ENCODE measurements around the gene ADAMTS16. TPM values are rescaled to one million over a fixed set of nuclear protein-coding genes. Genes with fewer than 3 reads are reported as not detected.

ADAMTS16 gene
- total and polyA plus RNA-seq, 2 experiments from 2014 or later: 2.8 to 15.4 TPM

DNA sequence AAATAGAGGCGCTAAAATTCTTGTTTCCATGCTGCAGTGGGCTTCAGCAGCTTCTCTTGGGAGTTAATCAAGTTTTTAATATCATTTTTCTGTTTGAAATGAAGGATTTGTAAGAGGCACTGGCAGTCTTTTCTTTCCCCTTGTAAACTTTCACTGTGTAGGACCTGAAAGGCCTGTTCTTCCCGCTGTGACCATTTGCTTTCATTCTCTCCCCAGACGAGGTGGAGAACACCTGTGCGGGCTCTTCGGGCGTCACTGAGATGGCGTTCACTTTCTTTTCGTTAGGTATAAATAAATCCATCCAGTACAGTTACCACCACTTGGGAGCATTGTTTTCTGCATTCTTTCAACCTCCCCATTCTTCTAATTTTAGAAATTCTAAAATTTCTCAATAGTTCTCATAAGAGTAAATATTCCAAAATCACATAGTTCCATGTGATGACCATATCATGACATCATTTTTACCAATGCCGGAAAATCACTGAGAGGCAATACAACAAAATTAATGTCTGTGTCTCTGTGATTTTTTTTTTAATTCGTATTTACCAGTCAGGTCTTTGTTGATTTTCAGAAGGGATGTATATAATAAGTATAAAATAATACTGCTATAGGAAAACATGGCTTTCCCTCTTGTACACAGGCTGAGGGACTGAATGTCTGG, 150.7 kb downstream of the ADAMTS16 start:
- Histone ChIP-seq H2AFZ (no peak overlapping the region), H3K27ac (ENCODE audit: low read depth) (no peak overlapping the region), H3K4me3 (no peak overlapping the region), H3K79me2 (replicated peaks; ENCODE audit: insufficient read depth) (no peaks in the 10 kb centered on the region), H3K9me2 (ENCODE audit: insufficient read depth) (no peaks in the 10 kb centered on the region), H3F3A (replicated peaks; ENCODE audit: low read depth) (no peaks in the 10 kb centered on the region), H3K36me3 (ENCODE audit: insufficient read depth) (no peaks in the 10 kb centered on the region), H4K20me1 (replicated peaks; ENCODE audit: insufficient read depth) (no peaks in the 10 kb centered on the region), H3K4me1 (ENCODE audit: insufficient read depth) (no peaks in the 10 kb centered on the region), H3K27me3 (ENCODE audit: insufficient read depth) (no peaks in the 10 kb centered on the region), H3K4me2 (no peak overlapping the region)
- H3K9me3 Mint-ChIP-seq: peaks cover 2% of the 10 kb centered on the region; the same call in 1 of the 3 replicates
- H3K27ac Mint-ChIP-seq: no peak overlapping the region
- H3K4me1 Mint-ChIP-seq: peaks cover 19% of the 10 kb centered on the region
- peaks cover 12% of the 10 kb centered on the region; the same call in 2 of the 3 replicates for H3K36me3 Mint-ChIP-seq (ENCODE audit: low read depth)
- DNase-seq (ENCODE audit: low spot score) (no peak), ATAC-seq (no peak)
- no peak overlapping the region for H3K4me3 Mint-ChIP-seq
- H3K27me3 Mint-ChIP-seq (ENCODE audit: insufficient read depth, low read depth, poor library complexity): peaks cover 2% of the 10 kb centered on the region
- no peak for TF ChIP-seq STAT1 (IDR thresholded peaks at IDR 0.05; ENCODE audit: unreplicated experiment)
- TF ChIP-seq, protein P1, sequence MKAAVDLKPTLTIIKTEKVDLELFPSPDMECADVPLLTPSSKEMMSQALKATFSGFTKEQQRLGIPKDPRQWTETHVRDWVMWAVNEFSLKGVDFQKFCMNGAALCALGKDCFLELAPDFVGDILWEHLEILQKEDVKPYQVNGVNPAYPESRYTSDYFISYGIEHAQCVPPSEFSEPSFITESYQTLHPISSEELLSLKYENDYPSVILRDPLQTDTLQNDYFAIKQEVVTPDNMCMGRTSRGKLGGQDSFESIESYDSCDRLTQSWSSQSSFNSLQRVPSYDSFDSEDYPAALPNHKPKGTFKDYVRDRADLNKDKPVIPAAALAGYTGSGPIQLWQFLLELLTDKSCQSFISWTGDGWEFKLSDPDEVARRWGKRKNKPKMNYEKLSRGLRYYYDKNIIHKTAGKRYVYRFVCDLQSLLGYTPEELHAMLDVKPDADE (IDR thresholded peaks at IDR 0.05): no peak
- TF ChIP-seq, protein P2, sequence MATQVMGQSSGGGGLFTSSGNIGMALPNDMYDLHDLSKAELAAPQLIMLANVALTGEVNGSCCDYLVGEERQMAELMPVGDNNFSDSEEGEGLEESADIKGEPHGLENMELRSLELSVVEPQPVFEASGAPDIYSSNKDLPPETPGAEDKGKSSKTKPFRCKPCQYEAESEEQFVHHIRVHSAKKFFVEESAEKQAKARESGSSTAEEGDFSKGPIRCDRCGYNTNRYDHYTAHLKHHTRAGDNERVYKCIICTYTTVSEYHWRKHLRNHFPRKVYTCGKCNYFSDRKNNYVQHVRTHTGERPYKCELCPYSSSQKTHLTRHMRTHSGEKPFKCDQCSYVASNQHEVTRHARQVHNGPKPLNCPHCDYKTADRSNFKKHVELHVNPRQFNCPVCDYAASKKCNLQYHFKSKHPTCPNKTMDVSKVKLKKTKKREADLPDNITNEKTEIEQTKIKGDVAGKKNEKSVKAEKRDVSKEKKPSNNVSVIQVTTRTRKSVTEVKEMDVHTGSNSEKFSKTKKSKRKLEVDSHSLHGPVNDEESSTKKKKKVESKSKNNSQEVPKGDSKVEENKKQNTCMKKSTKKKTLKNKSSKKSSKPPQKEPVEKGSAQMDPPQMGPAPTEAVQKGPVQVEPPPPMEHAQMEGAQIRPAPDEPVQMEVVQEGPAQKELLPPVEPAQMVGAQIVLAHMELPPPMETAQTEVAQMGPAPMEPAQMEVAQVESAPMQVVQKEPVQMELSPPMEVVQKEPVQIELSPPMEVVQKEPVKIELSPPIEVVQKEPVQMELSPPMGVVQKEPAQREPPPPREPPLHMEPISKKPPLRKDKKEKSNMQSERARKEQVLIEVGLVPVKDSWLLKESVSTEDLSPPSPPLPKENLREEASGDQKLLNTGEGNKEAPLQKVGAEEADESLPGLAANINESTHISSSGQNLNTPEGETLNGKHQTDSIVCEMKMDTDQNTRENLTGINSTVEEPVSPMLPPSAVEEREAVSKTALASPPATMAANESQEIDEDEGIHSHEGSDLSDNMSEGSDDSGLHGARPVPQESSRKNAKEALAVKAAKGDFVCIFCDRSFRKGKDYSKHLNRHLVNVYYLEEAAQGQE (IDR thresholded peaks at IDR 0.05; ENCODE audit: unreplicated experiment): no peak
- no peak for TF ChIP-seq CREB1 (CRISPR knock-in tag; IDR thresholded peaks at IDR 0.05; ENCODE audit: low read depth)
- TF ChIP-seq EZH2 (IDR thresholded peaks at IDR 0.05; ENCODE audit: low read depth, unreplicated experiment): no peak
- TF ChIP-seq JUNB (IDR thresholded peaks at IDR 0.05; ENCODE audit: unreplicated experiment): no peak
- TF ChIP-seq, protein P3, sequence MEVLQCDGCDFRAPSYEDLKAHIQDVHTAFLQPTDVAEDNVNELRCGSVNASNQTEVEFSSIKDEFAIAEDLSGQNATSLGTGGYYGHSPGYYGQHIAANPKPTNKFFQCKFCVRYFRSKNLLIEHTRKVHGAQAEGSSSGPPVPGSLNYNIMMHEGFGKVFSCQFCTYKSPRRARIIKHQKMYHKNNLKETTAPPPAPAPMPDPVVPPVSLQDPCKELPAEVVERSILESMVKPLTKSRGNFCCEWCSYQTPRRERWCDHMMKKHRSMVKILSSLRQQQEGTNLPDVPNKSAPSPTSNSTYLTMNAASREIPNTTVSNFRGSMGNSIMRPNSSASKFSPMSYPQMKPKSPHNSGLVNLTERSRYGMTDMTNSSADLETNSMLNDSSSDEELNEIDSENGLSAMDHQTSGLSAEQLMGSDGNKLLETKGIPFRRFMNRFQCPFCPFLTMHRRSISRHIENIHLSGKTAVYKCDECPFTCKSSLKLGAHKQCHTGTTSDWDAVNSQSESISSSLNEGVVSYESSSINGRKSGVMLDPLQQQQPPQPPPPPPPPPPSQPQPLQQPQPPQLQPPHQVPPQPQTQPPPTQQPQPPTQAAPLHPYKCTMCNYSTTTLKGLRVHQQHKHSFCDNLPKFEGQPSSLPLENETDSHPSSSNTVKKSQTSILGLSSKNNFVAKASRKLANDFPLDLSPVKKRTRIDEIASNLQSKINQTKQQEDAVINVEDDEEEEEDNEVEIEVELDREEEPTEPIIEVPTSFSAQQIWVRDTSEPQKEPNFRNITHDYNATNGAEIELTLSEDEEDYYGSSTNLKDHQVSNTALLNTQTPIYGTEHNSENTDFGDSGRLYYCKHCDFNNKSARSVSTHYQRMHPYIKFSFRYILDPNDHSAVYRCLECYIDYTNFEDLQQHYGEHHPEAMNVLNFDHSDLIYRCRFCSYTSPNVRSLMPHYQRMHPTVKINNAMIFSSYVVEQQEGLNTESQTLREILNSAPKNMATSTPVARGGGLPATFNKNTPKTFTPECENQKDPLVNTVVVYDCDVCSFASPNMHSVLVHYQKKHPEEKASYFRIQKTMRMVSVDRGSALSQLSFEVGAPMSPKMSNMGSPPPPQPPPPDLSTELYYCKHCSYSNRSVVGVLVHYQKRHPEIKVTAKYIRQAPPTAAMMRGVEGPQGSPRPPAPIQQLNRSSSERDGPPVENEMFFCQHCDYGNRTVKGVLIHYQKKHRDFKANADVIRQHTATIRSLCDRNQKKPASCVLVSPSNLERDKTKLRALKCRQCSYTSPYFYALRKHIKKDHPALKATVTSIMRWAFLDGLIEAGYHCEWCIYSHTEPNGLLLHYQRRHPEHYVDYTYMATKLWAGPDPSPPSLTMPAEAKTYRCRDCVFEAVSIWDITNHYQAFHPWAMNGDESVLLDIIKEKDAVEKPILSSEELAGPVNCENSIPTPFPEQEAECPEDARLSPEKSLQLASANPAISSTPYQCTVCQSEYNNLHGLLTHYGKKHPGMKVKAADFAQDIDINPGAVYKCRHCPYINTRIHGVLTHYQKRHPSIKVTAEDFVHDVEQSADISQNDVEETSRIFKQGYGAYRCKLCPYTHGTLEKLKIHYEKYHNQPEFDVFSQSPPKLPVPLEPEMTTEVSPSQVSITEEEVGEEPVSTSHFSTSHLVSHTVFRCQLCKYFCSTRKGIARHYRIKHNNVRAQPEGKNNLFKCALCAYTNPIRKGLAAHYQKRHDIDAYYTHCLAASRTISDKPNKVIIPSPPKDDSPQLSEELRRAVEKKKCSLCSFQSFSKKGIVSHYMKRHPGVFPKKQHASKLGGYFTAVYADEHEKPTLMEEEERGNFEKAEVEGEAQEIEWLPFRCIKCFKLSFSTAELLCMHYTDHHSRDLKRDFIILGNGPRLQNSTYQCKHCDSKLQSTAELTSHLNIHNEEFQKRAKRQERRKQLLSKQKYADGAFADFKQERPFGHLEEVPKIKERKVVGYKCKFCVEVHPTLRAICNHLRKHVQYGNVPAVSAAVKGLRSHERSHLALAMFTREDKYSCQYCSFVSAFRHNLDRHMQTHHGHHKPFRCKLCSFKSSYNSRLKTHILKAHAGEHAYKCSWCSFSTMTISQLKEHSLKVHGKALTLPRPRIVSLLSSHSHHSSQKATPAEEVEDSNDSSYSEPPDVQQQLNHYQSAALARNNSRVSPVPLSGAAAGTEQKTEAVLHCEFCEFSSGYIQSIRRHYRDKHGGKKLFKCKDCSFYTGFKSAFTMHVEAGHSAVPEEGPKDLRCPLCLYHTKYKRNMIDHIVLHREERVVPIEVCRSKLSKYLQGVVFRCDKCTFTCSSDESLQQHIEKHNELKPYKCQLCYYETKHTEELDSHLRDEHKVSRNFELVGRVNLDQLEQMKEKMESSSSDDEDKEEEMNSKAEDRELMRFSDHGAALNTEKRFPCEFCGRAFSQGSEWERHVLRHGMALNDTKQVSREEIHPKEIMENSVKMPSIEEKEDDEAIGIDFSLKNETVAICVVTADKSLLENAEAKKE (CRISPR knock-in tag; IDR thresholded peaks at IDR 0.05): no peak
- TF ChIP-seq EZH2phosphoT487 (IDR thresholded peaks at IDR 0.05; ENCODE audit: unreplicated experiment): no peak
- TF ChIP-seq NANOG (IDR thresholded peaks at IDR 0.05; ENCODE audit: borderline replicate concordance): no peak
- no peak for TF ChIP-seq ZNF331 (CRISPR knock-in tag; IDR thresholded peaks at IDR 0.05; ENCODE audit: low read depth)
- TF ChIP-seq POLR2AphosphoS5 (IDR thresholded peaks at IDR 0.05; ENCODE audit: low read depth): no peak
- TF ChIP-seq, protein P4, sequence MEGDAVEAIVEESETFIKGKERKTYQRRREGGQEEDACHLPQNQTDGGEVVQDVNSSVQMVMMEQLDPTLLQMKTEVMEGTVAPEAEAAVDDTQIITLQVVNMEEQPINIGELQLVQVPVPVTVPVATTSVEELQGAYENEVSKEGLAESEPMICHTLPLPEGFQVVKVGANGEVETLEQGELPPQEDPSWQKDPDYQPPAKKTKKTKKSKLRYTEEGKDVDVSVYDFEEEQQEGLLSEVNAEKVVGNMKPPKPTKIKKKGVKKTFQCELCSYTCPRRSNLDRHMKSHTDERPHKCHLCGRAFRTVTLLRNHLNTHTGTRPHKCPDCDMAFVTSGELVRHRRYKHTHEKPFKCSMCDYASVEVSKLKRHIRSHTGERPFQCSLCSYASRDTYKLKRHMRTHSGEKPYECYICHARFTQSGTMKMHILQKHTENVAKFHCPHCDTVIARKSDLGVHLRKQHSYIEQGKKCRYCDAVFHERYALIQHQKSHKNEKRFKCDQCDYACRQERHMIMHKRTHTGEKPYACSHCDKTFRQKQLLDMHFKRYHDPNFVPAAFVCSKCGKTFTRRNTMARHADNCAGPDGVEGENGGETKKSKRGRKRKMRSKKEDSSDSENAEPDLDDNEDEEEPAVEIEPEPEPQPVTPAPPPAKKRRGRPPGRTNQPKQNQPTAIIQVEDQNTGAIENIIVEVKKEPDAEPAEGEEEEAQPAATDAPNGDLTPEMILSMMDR (conservative IDR thresholded peaks at IDR 0.05; ENCODE audit: low read depth in 2 of 2): no peak
- no peak for TF ChIP-seq ZNF114 (CRISPR knock-in tag; IDR thresholded peaks at IDR 0.05)
